H1 (cell line): ENCODE measurements around the gene SREK1IP1. TPM values are rescaled to one million over a fixed set of nuclear protein-coding genes. Genes with fewer than 3 reads are reported as not detected.

ENCODE experiments used
- ASH2L ChIP-seq: fragments of 200-600, 300-600 bp; sonication (generic); IDR thresholded peaks from one replicate; pipeline ENCODE4 v1.7.1; 2017; ENCODE audit warnings: low read length
- EP300 ChIP-seq, 2 experiments: IDR thresholded peaks; 1 replicate in 1 of 2; 2 replicates in 1 of 2; pipeline ENCODE4 v1.6.1; 2011 to 2012; ENCODE audit warnings: low read depth in 2 of 2, low read length in 2 of 2, mild to moderate bottlenecking in 2 of 2, borderline replicate concordance in 1 of 2, inconsistent platforms in 1 of 2, moderate library complexity in 1 of 2
- FOSL1 ChIP-seq: IDR thresholded peaks from 2 replicates; pipeline ENCODE4 v1.6.1; 2011; ENCODE audit warnings: mild to moderate bottlenecking, low read depth, low read length, moderate library complexity; ENCODE audit not compliant: insufficient read depth
- KDM1A ChIP-seq: fragments of 200-600, 300-600 bp; sonication (generic); IDR thresholded peaks from 2 replicates; pipeline ENCODE4 v1.7.1; 2016; ENCODE audit warnings: mild to moderate bottlenecking, low read length, borderline replicate concordance
- POLR2A ChIP-seq, 2 experiments: IDR thresholded peaks; 1 replicate in 1 of 2; 2 replicates in 1 of 2; pipeline ENCODE4 v1.6.1; 2011; ENCODE audit warnings: low read depth in 2 of 2, low read length in 2 of 2, mild to moderate bottlenecking in 2 of 2; ENCODE audit errors: control extremely low read depth in 1 of 2
- RFX5 ChIP-seq: IDR thresholded peaks from 2 replicates; pipeline ENCODE4 v1.6.1; 2011; ENCODE audit warnings: low read depth, low read length, improper control_type of control experiment, borderline replicate concordance
- SAP30 ChIP-seq: fragments of 300-600 bp; sonication (generic); IDR thresholded peaks from 2 replicates; pipeline ENCODE4 v1.7.1; 2012; ENCODE audit warnings: low read length, moderate library complexity, mild to moderate bottlenecking, inconsistent platforms; ENCODE audit not compliant: insufficient read depth, insufficient replicate concordance
- TAF1 ChIP-seq: IDR thresholded peaks from 2 replicates; pipeline ENCODE4 v1.6.1; 2011; ENCODE audit warnings: mild to moderate bottlenecking, low read depth, low read length
- YY1 ChIP-seq: IDR thresholded peaks from 2 replicates; pipeline ENCODE4 v1.6.1; 2011; ENCODE audit warnings: low read depth, mild to moderate bottlenecking, low read length
- polyA plus RNA-seq, 7 experiments: library from polyadenylated mRNA; depleted of rRNA in 3 of 7; stranded (reverse) in 5 of 7; unstranded in 2 of 7; fragments of >200 nt in 5 of 7; fragments of 200-250 nt in 2 of 7; gene quantifications; 1 replicate in 5 of 7; 2 replicates in 1 of 7; 4 replicates in 1 of 7; pipeline versions ENCODE4 v1.2.1 to v1.2.3, GENCODE V29; 2011 to 2013; ENCODE audit warnings: missing spikeins in 2 of 7, mixed read lengths in 2 of 7
- total RNA-seq: library from RNA; stranded (reverse); fragmentation: NEBNext Ultra II Directional; extraction: Animal tissue kit (Norgen Biotek cat#: 25700); gene quantifications from 2 replicates; pipeline ENCODE4 v1.2.1, GENCODE V29; 2021

SREK1IP1 gene
- total and polyA plus RNA-seq, 2 of the 8 experiments (the other 6 are each of a cell fraction or from before 2014, with no cell fraction given) = 6.2 to 39.0 TPM

- no peak for TF ChIP-seq ASH2L
- TF ChIP-seq RFX5 = no peak
- no peak for TF ChIP-seq KDM1A
- no peak for TF ChIP-seq EP300 (IDR thresholded peaks at IDR 0.05; ENCODE audit: borderline replicate concordance in 1 of 2, low read depth in 2 of 2, low read length in 2 of 2)
- TF ChIP-seq YY1 = no peak
- TF ChIP-seq POLR2A (IDR thresholded peaks at IDR 0.05; ENCODE audit: control extremely low read depth in 1 of 2, low read depth in 2 of 2, low read length in 2 of 2) = no peak
- TF ChIP-seq TAF1 = no peak
- no peak for TF ChIP-seq FOSL1
- no peak for TF ChIP-seq SAP30
These were observed 41.3 kb downstream of the SREK1IP1 start (continued) for GRCh38 chr5:64727150-64727549.
